ENCODE data around the gene PPP1R37. TPM values are rescaled to one million over a fixed set of nuclear protein-coding genes. Genes with fewer than 3 reads are reported as not detected.

Gene PPP1R37
- total and polyA plus RNA-seq, 2 of the 8 experiments (the other 6 are each of a cell fraction or from before 2014, with no cell fraction given): 14.6 to 25.7 TPM

DNA sequence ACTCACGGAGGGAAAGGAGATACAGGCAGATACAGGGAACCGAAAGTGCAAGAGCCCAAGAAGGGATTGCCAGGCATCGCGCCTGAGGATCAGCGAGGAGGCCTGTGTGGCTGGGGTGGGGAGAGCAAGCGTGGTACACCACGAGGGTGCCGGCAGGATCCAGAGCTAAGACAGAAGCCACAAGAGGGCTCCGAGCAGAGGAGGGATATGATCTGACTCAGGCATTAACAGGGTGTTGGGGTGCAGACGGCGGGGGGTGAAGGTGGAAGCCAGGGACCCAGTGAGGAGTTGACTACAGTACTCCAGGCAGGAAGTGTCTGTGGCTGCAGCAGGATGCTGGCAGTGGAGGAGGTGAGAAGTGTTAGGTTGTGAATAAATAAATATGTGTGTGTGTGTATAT, 5.4 kb upstream of the PPP1R37 start:
- H2BK120ac ChIP-seq (replicated peaks; ENCODE audit: low read depth, low read length): no peak overlapping the region
- H3K4ac ChIP-seq (replicated peaks; ENCODE audit: insufficient read length, low read depth, low read length): no peak overlapping the region
- CTCF ChIA-PET (ENCODE audit: partially characterized antibody): interaction anchor here (1.2 to 2.7 kb wide), 3 partner anchors 9 to 49 kb away, joined by 3 to 13 read pairs (median 4); partner anchors contain the start of genes CLASRP and GEMIN7
- no peak overlapping the region for H2BK20ac ChIP-seq (ENCODE audit: low read length)
- DNase-seq (ENCODE audit: low read depth in 1 of 2, low spot score in 2 of 2) (no peak), FAIRE-seq (no peak)
- H3K79me2 ChIP-seq (ENCODE audit: control insufficient read depth in 1 of 2, insufficient read depth in 2 of 2, low read length in 2 of 2): peaks cover 0 to 29% of the 10 kb centered on the region in 2 experiments; a peak in 3 of 4 replicates
- no peaks in the 10 kb centered on the region for H3K9me3 ChIP-seq (ENCODE audit: insufficient read depth in 2 of 2, low read depth in 1 of 2, low read length in 1 of 2)
- H4K5ac ChIP-seq (ENCODE audit: insufficient read length, low read depth, low read length): no peak overlapping the region
- H4K8ac ChIP-seq (ENCODE audit: extremely low read depth, insufficient read depth, low read length): no peak overlapping the region
- no peak overlapping the region for H3K18ac ChIP-seq (ENCODE audit: extremely low read depth, low read length)
- WGBS, 2 experiments (ENCODE audit: extremely low coverage in 1 of 2, insufficient coverage in 1 of 2, insufficient read length in 1 of 2, insufficient replicate concordance in 2 of 2, low coverage in 1 of 2, low lambda C conversion rate in 2 of 2, missing lambda C conversion rate in 1 of 2): 91% methylated on average over 11 of the region's 11 CpGs; no CpG with 5 or more reads in 1 of the 2 experiments
- TF ChIP-seq EZH2 (IDR thresholded peaks at IDR 0.05; ENCODE audit: low read depth, low read length, severe bottlenecking): no peak
- TF ChIP-seq POLR2AphosphoS5 (IDR thresholded peaks at IDR 0.05; ENCODE audit: low read depth, low read length): peak; percentile 36; the same call in 1 of the 2 replicates
- H3K9ac ChIP-seq (replicated peaks in 1 of 4; ENCODE audit: extremely low read depth in 1 of 4, low read depth in 3 of 4, low read length in 3 of 4): no peak overlapping the region; a peak in 1 of 7 replicates
- no peak overlapping the region for H3K14ac ChIP-seq (ENCODE audit: insufficient read length)
- no peak overlapping the region for H3K23ac ChIP-seq (ENCODE audit: insufficient read length)
- H2BK12ac ChIP-seq (ENCODE audit: low read depth, low read length): no peak overlapping the region
- H2BK15ac ChIP-seq (ENCODE audit: low read length): no peak overlapping the region
- H3K4me2 ChIP-seq (ENCODE audit: insufficient read depth in 1 of 2, low read depth in 2 of 2, low read length in 2 of 2): no peak overlapping the region
- H2BK5ac ChIP-seq (ENCODE audit: low read depth, low read length): no peak overlapping the region; the same call in 1 of the 2 replicates
- H2AK5ac ChIP-seq (ENCODE audit: low read depth, low read length): no peak overlapping the region
- peaks cover 10% of the 10 kb centered on the region for H3K23me2 ChIP-seq (ENCODE audit: low read depth, low read length)
- POLR2A ChIA-PET (ENCODE audit: partially characterized antibody): interaction anchor here (0.6 to 1.7 kb wide), 12 partner anchors 9 to 379 kb away, joined by 3 to 5 read pairs (median 3); partner anchors contain the start of genes GEMIN7 and ZNF296
- peaks cover 0 to 5% of the 10 kb centered on the region in 2 experiments for H4K20me1 ChIP-seq (replicated peaks in 1 of 2; ENCODE audit: control insufficient read depth in 1 of 2, insufficient read depth in 2 of 2, low read length in 2 of 2)
- H3K4me1 ChIP-seq (replicated peaks in 1 of 4; ENCODE audit: control insufficient read depth in 3 of 4, insufficient read depth in 4 of 4, low read length in 3 of 4): peaks cover 2 to 12% (median 7%) of the 10 kb centered on the region in 4 experiments; a peak in 6 of 7 replicates
- no peak overlapping the region for H3K27ac ChIP-seq (ENCODE audit: low read depth, low read length)
- no peaks in the 10 kb centered on the region for H3K27me3 ChIP-seq (replicated peaks in 1 of 4; ENCODE audit: control insufficient read depth in 3 of 4, extremely low read depth in 1 of 4, insufficient read depth in 3 of 4, low read length in 3 of 4)
- H3K56ac ChIP-seq (replicated peaks; ENCODE audit: insufficient read length, low read depth, low read length): no peak overlapping the region
- H3K36me3 ChIP-seq (ENCODE audit: control insufficient read depth in 2 of 4, insufficient read depth in 4 of 4, low read length in 3 of 4): peaks cover 4 to 26% (median 5%) of the 10 kb centered on the region in 4 experiments; a peak in 5 of 8 replicates
- no peak overlapping the region for H3K4me3 ChIP-seq (ENCODE audit: extremely low read depth in 1 of 4, insufficient read depth in 2 of 4, low read depth in 3 of 4, low read length in 4 of 4)
- H3K79me1 ChIP-seq (ENCODE audit: low read depth, low read length): peaks cover 4% of the 10 kb centered on the region
- no peak overlapping the region for H4K91ac ChIP-seq (replicated peaks; ENCODE audit: insufficient read length, low read length)
- H2AFZ ChIP-seq (ENCODE audit: low read length): no peak overlapping the region
